Caco-2 (cell line): ENCODE data around the gene DCUN1D1. TPM values are rescaled to one million over a fixed set of nuclear protein-coding genes. Genes with fewer than 3 reads are reported as not detected.

ENCODE experiments used
- BruUV-seq: library from RNA; stranded (reverse); fragments of 400-500 nt; replicated peaks from 2 replicates; lab custom pipeline; 2021; lab: Mats Ljungman, UMichigan
- CTCF ChIA-PET: fragments of 300-600 bp; sonication (Branson Sonifier 250); formaldehyde crosslinking; loops from one replicate; lab custom pipeline; 2022; ENCODE audit warnings: antibody characterized with exemption; lab: Charles Lee
- POLR2A ChIA-PET: fragments of 300-600 bp; sonication (Branson Sonifier 250); formaldehyde crosslinking; loops from one replicate; lab custom pipeline; 2022; ENCODE audit warnings: antibody characterized with exemption; lab: Charles Lee
- DNase-seq, 2 experiments: peaks; one replicate each; pipeline versions ENCODE4 v3.0.0 to v3.0.0-alpha.2; 2020 to 2022
- H3K27me3 ChIP-seq: replicated peaks from 2 replicates; pipeline ENCODE4 v1.6.0; 2011; ENCODE audit warnings: low read length; ENCODE audit not compliant: control insufficient read depth, insufficient read depth
- H3K36me3 ChIP-seq: 2 replicates; pipeline ENCODE4 v1.5.1; 2011; ENCODE audit warnings: low read length; ENCODE audit not compliant: control insufficient read depth, insufficient read depth
- H3K4me1 ChIP-seq: fragments of 250-450 bp; sonication (Bioruptor Pico); 2 replicates; pipeline ENCODE4 v1.5.1; 2020; ENCODE audit warnings: mild to moderate bottlenecking
- H3K4me3 ChIP-seq: 2 replicates; pipeline ENCODE4 v1.5.1; 2011; ENCODE audit warnings: low read depth, mild to moderate bottlenecking, control low read depth, low read length
- H3K9me3 ChIP-seq: fragments of 250-450 bp; sonication (Bioruptor Pico); 2 replicates; pipeline ENCODE4 v1.5.1; 2020; ENCODE audit warnings: mild to moderate bottlenecking, moderate library complexity
- H3K27ac Mint-ChIP-seq: one replicate; pipeline ENCODE4 v1.8.0; 2022; ENCODE audit warnings: mixed read lengths; ENCODE audit not compliant: unreplicated experiment
- H3K27me3 Mint-ChIP-seq: one replicate; pipeline ENCODE4 v1.8.0; 2022; ENCODE audit warnings: mixed read lengths; ENCODE audit not compliant: insufficient read depth, unreplicated experiment
- H3K36me3 Mint-ChIP-seq: one replicate; pipeline ENCODE4 v1.8.0; 2022; ENCODE audit warnings: mild to moderate bottlenecking, mixed read lengths; ENCODE audit not compliant: insufficient read depth, unreplicated experiment
- H3K4me1 Mint-ChIP-seq: one replicate; pipeline ENCODE4 v1.8.0; 2022; ENCODE audit warnings: low read depth, mixed read lengths; ENCODE audit not compliant: unreplicated experiment
- H3K4me3 Mint-ChIP-seq: one replicate; pipeline ENCODE4 v1.8.0; 2022; ENCODE audit warnings: mild to moderate bottlenecking, moderate library complexity, mixed read lengths; ENCODE audit not compliant: unreplicated experiment
- H3K9me3 Mint-ChIP-seq: one replicate; pipeline ENCODE4 v1.8.0; 2022; ENCODE audit warnings: mixed read lengths; ENCODE audit not compliant: unreplicated experiment
- CTCF ChIP-seq, 2 experiments: fragments of 200-600 bp in 1 of 2; IDR thresholded peaks; 1 replicate in 1 of 2; 2 replicates in 1 of 2; pipeline versions ENCODE4 v1.5.1 to v1.8.0; 2011 to 2022; ENCODE audit warnings: antibody characterized with exemption in 1 of 2, control low read depth in 1 of 2, inconsistent platforms in 1 of 2, low read depth in 1 of 2, low read length in 1 of 2, mild to moderate bottlenecking in 1 of 2, moderate library complexity in 1 of 2; ENCODE audit not compliant: insufficient read depth in 1 of 2, severe bottlenecking in 1 of 2, unreplicated experiment in 1 of 2
- intact Hi-C: fragments of 100-400 bp; cut with micrococcal nuclease; formaldehyde crosslinking; loops from one replicate; pipeline ENCODE4 v1.10.0; 2022; ENCODE audit not compliant: unreplicated experiment
- total RNA-seq: library from RNA; stranded (reverse); gene quantifications from 2 replicates; pipeline ENCODE4 v1.2.3, GENCODE V29; 2022

Gene DCUN1D1
- total RNA-seq, 1 experiment from 2014 or later = 51.2 TPM

GRCh38 chr3:182911782-182912111 lies 68.6 kb downstream of the DCUN1D1 start:
- Histone ChIP-seq H3K27me3 (no peaks in the 10 kb centered on the region), H3K36me3 (no peaks in the 10 kb centered on the region), H3K4me1 (no peaks in the 10 kb centered on the region), H3K9me3 (no peaks in the 10 kb centered on the region; the same call in 1 of the 2 replicates), H3K4me3 (no peak overlapping the region)
- no peak overlapping the region for H3K27ac Mint-ChIP-seq
- no peak for DNase-seq
- H3K4me1 Mint-ChIP-seq = no peaks in the 10 kb centered on the region
- no peak overlapping the region for H3K4me3 Mint-ChIP-seq
- TF ChIP-seq CTCF (IDR thresholded peaks at IDR 0.05; ENCODE audit: insufficient read depth in 1 of 2, low read depth in 1 of 2, low read length in 1 of 2, severe bottlenecking in 1 of 2, unreplicated experiment in 1 of 2) = no peak
- ChIA-PET CTCF (no interaction called here), POLR2A (interaction anchor here (0.6 kb wide), 1 partner anchor 13 kb away, joined by 12 read pairs; no protein-coding TSS in a partner anchor)
- H3K9me3 Mint-ChIP-seq = no peaks in the 10 kb centered on the region
- BruUV-seq = no TSS peak
- intact Hi-C loops = no loop called here
- H3K27me3 Mint-ChIP-seq = no peaks in the 10 kb centered on the region
- peaks cover 2% of the 10 kb centered on the region for H3K36me3 Mint-ChIP-seq

- Mint-ChIP-seq H3K9me3 (no peaks in the 10 kb centered on the region), H3K4me1 (no peaks in the 10 kb centered on the region), H3K27me3 (no peaks in the 10 kb centered on the region), H3K36me3 (peaks cover 8% of the 10 kb centered on the region), H3K27ac (no peak overlapping the region), H3K4me3 (no peak overlapping the region)
- no TSS peak for BruUV-seq
- H3K4me1 ChIP-seq = no peaks in the 10 kb centered on the region
- H3K36me3 ChIP-seq = no peaks in the 10 kb centered on the region
- intact Hi-C loops = no loop called here
- H3K9me3 ChIP-seq = no peaks in the 10 kb centered on the region; the same call in 1 of the 2 replicates
- ChIA-PET POLR2A (interaction anchor here (0.6 kb wide), 2 partner anchors 8 to 12 kb away, joined by 3 to 12 read pairs; no protein-coding TSS in a partner anchor), CTCF (no interaction called here)
- no peak for DNase-seq
- no peak for TF ChIP-seq CTCF (IDR thresholded peaks at IDR 0.05; ENCODE audit: insufficient read depth in 1 of 2, low read depth in 1 of 2, low read length in 1 of 2, severe bottlenecking in 1 of 2, unreplicated experiment in 1 of 2)
- H3K27me3 ChIP-seq = no peaks in the 10 kb centered on the region
- no peak overlapping the region for H3K4me3 ChIP-seq
Measured at GRCh38 chr3:182910936-182911781, 69.2 kb downstream of the DCUN1D1 start.

GRCh38 chr3:182909318-182910040 lies 70.9 kb downstream of the DCUN1D1 start:
- Mint-ChIP-seq H3K9me3 (no peaks in the 10 kb centered on the region), H3K36me3 (peaks cover 8% of the 10 kb centered on the region), H3K4me3 (no peak overlapping the region), H3K27ac (no peak overlapping the region), H3K4me1 (no peaks in the 10 kb centered on the region), H3K27me3 (no peaks in the 10 kb centered on the region)
- no peaks in the 10 kb centered on the region for H3K9me3 ChIP-seq
- intact Hi-C loops = loop anchor here (1.0 to 5.0 kb wide), 2 partner anchors 195 to 478 kb away; no protein-coding TSS in a partner anchor
- H3K4me1 ChIP-seq = no peaks in the 10 kb centered on the region
- H3K27me3 ChIP-seq = no peaks in the 10 kb centered on the region
- BruUV-seq = no TSS peak
- H3K36me3 ChIP-seq = no peaks in the 10 kb centered on the region
- TF ChIP-seq CTCF (IDR thresholded peaks at IDR 0.05; ENCODE audit: insufficient read depth in 1 of 2, low read depth in 1 of 2, low read length in 1 of 2, severe bottlenecking in 1 of 2, unreplicated experiment in 1 of 2) = peak; percentile 45 to 57
- DNase-seq = no peak
- ChIA-PET CTCF (no interaction called here), POLR2A (interaction anchor here (0.6 kb wide), 1 partner anchor 30 kb away, joined by 4 read pairs; no protein-coding TSS in a partner anchor)
- H3K4me3 ChIP-seq = no peak overlapping the region
